Stimulated activated CD8-positive, alpha-beta memory T cell treated with anti-CD3 and anti-CD28 coated beads, Interleukin-4, amount 100 ng/mL, for 4 hours (primary cell): ENCODE measurements around the gene USP20.

ENCODE experiments used
- DNase-seq, 2 donors: peaks; one replicate each; pipeline ENCODE4 v3.0.0-alpha.2; 2020; ENCODE audit warnings: low read depth in 2 of 2, low spot score in 1 of 2

USP20 gene

DNA sequence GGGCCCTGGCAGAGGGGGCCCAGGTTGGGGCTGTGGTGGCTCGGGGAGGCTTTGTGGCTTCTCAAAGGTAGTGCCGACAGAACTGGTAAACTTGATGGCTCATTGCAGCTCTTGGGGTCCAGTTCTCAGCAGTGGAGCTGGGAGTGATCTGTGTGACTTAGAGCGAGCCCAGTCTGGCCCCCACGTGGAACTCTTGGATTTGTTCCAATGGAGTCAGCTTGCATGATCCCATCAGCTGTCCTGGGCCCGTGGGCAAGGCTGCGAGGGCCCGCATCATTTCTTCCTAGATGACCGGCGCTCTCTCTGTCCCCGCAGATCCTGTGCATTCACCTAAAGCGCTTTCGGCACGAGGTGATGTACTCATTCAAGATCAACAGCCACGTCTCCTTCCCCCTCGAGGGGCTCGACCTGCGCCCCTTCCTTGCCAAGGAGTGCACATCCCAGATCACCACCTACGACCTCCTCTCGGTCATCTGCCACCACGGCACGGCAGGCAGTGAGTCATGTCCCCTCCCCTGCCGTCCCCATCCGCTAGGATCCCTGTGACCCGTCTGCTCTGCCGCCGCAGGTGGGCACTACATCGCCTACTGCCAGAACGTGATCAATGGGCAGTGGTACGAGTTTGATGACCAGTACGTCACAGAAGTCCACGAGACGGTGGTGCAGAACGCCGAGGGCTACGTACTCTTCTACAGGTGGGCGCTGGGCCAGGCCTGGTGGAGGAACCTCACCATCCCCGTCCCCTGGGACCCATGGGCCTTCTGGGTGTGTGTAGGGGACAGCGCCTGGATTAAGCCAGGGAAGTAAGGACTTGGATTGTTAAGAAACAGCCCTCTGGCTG is 39.2 kb downstream of the USP20 start:
- DNase-seq, result no peak

DNA sequence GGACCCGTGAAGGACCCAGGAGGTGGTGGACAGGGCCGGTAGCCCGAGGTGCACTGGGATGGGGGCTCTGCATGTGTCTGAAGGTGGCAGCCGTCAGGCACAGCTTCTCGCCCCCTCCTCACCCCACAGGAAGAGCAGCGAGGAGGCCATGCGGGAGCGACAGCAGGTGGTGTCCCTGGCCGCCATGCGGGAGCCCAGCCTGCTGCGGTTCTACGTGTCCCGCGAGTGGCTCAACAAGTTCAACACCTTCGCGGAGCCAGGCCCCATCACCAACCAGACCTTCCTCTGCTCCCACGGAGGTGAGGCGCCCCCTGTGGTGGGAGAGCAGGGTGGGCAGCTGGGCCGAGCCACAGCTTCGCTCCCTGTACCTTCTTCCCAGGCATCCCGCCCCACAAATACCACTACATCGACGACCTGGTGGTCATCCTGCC is 39.9 kb downstream of the USP20 start:
- DNase-seq, result no peak

DNA sequence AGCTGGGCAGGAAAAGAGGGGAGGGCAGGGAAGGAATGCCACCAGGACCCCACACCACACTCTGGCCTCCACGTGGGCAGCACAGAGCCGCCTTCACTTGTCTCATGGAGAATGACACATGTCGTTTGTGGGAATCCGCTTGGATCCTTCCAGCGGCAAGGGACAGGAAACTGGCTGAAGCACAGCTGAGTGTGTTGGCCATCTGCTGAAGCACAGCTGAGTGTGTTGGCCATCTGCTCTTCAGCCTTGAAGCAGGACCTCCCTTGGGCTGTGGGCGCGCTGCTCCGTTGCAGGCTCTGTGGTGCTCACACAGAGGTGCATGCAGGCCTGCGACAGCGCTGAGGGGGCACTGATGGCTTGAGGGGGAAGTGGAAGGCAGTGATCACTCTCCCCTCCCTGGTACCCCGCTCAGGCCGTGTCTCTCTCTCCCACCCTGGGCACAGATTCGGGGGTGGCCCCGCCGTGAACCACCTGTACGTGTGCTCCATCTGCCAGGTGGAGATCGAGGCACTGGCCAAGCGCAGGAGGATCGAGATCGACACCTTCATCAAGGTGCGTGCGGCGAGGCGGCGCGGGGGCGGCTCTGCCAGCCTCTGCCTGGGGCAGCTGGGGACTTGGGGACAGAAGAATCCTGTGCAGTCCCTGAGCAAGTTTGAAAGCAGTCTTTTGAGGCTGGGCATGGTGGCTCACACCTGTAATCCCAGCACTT is 40.6 kb downstream of the USP20 start:
- DNase-seq, result no peak

DNA sequence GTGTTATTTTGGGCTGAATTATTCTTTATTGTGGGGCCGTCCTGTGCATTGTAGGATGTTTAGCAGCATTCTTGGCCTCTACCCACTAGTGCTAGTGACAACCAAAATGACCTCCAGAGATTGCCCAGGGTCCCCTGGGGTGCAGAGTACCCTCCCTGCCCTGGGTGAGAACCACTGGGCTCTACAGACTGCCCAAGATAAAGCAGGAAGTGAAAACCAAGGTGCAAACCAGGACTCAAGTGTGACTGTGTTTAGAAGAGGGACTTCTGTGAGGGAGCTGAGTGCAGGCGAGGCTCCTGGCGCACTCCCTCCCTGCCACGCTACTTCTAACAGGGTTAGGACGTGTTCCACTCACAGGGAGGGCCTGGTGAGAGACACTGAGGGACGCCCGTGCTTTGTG is 41.6 kb downstream of the USP20 start:
- DNase-seq, result no peak

DNA sequence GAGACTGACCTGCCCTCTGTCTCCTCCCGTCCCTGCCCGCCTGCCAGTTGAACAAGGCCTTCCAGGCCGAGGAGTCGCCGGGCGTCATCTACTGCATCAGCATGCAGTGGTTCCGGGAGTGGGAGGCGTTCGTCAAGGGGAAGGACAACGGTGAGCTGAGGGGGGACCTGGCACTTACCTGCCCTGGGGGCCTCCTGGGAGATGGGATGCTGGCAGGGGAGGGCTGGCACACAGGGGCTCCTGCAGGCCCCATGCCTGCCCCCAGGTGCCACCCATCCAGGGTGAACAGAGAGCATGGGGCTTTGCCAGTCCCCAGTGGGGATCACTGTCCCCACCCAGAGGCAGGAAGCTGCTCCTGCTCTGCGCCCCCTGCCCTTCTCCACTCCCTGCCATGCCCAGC is 43.0 kb downstream of the USP20 start:
- no peak for DNase-seq

DNA sequence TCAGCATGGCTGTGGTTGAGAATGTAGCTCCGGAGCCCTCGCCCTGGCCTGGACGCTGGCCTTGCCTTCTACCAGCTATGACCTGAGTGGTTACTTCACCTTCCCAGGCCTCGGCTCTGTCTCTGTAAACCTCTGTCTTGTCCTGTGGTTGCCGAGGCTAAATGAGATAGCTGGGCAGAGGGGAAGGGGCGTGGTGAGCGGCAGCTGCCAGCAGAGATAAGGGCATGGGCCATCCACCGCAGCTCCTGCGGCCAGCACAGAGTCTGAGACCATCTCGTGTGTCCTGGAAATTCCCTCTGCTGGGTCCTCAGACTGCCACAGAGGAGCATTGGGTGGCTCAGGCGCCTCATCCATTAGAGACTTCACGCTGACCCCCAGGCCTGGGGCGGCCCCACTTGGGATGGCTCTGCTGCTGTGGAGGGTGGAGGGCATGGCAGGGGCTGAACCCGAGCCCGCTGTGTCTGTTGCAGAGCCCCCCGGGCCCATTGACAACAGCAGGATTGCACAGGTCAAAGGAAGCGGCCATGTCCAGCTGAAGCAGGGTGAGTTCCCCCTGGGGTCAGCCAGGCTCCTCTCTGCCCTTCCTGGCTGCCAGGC is 43.9 kb downstream of the USP20 start:
- DNase-seq, result no peak

DNA sequence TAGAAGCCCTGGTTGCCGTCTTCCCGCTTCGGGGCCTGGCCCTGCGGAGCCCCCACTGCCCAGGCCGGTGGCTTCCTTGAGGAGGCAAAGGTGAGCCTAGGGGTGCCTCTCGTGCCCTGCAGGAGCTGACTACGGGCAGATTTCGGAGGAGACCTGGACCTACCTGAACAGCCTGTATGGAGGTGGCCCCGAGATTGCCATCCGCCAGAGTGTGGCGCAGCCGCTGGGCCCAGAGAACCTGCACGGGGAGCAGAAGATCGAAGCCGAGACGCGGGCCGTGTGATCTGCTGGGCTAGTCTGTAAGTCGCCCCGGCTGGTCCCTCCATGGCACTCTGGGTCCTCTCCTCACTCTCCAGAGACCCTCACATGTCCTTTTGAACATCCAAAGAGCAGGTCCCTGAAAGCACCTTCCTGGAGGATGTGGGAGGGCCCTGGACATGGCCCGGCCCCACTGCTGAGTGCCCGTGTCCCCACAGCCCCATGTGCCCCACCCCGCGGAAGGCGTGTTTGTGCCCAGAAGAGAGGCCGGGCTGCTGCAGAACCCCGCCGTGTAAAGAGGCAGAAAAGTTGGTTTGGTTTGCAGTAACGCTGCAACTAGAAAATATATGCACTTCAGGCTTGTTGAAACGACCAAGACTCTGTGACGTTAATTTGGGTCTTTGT is 44.9 kb downstream of the USP20 start:
- no peak for DNase-seq

DNA sequence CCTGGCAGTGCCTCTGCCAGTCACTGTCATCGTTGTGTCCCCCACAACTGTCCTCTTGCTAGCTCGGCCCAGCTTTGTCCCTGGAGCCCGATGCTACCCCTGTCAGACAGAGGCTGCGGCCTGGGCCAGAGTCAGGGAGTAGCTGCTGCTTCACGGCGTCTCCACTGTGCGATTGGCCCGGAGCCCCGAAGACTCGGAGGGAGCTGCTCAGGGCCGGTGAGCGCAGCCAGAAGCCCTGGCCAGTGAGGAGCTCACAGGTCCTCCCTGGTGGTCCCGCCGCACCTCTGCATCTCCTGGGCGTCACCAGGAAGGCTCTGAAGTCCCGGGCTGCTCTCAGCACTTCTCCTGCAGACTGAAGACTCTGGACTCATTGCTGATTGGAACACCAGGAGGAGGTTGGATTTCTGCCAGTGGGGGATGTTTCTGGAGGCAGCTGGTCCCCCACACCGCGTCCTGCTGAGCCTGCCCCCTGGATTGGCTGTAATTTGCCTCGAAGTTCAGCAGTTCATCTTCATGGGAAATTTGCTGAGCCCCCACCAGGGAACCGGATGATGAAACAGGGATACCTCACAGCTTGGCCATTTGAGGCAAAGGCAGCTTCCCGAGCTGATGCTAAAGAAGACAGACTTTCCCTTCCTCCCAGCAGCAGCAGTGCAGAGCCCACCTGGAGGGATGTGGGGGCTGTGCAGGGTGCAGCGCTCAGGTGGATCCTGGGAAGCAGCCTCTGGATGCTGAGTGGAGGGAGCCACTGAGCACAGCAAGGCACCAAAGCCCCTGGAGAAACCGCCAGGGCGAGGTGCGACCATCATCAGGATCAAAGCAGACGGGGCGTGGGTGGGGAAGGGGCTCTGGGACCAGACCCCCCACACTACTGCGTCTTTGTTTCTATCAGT is 45.6 kb downstream of the USP20 start:
- DNase-seq, result no peak

DNA sequence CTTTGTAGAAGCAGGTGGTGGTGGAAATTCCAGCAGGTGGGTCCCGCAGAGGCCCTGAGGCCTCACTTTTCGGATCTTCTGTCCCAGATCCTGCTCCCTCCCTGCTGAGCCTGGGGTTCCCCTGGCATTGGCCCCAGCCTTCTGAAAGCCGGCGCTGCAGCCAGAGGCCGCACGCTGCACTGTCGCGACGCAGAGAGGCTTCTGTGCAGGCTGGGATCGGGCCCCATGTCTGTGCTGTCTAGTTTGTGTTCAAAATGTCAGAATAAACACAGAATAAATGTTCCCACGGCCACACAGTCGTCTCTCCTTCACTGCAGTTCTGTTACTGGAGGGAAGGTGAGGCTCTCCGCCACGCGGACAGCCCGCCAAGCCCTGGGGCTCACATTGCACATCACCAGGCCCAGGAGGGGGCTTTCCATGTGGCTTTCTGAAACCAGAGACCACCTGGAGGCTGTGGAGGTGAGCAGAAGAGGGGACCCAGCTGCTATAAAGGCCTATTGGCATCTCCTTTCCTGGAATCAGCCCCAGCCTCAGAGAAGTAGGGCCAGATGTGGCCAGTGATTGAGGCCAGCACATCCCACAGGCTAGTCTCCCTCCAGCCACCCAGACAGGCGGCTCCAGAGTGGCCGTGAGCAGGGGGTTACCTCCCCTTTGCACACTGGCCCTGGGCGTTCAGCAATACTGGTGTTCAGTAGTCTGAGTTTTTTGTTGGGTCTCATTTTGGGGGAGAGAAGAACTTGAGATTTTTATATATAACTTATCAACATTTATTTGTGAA is 46.5 kb downstream of the USP20 start:
- no peak for DNase-seq

DNA sequence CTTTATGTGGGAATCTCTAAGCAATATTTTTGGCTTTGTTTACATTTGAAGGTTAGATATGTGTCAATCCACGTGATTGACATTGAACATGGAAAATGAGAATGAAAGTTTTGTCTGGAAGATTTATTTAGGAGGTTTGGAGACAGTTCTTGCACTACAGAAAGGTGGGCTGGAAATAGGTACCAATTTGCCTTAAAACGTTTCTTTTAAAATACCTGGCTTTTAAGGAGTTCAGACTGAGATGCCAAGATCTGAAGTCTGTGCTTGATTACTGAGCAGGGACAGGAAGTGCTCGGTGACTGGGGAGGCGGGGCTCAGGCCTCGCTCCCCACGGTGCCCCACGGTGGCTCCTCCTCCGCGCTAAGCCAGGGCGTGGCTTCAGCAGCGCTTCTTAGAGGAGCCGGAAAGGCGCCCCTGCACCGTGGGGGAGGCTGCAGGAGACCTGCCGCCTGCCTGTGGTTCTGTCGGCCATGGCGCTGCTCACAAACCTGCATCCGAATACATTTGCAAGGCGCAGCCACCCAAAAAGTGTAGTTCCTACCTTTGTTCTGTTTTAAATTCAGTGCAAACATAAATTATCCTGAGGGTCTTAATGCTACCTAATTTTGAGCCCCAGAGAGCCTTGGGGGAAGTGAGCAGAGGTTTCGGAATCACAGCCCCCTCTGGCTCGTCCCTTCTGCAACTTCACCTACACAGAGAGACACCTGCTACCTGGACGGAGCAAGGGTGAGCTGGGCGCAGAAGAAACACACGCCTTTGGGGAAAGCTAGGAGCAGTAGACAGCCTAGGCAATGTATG is 49.2 kb downstream of the USP20 start:
- DNase-seq, result peak; percentile 89 to 90

DNA sequence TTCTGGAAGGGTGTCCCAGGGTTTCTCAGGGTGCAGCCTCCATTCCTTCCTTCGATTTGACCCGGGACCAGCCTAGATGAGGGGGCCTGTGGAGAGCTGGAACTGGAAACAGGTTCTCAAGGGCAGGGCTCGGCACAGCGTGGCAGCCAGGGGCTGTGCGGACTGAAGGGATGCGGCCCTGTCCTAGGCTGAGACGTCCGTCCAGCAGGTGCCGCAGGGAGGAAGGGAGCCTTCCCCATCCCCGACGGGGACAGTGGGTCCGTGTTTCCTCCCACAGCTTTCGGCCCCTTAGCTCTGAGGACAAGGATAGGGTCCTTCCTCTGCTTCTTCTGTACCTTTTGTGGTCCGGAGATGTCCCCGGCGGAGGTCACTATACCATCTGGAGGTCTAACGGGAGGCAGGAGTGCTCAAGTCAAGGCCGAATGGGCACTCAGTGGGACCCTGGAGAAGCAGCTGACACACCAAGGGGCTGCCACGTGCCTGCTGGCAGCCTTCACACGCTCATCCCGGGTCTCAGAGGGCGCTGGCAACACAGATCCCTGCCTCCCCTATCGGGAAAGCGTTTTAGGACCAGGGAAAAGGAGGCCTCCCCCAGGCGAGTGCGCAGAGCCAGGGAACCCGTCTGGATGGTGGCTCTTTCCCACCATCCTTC is 49.9 kb downstream of the USP20 start:
- DNase-seq, result no peak

DNA sequence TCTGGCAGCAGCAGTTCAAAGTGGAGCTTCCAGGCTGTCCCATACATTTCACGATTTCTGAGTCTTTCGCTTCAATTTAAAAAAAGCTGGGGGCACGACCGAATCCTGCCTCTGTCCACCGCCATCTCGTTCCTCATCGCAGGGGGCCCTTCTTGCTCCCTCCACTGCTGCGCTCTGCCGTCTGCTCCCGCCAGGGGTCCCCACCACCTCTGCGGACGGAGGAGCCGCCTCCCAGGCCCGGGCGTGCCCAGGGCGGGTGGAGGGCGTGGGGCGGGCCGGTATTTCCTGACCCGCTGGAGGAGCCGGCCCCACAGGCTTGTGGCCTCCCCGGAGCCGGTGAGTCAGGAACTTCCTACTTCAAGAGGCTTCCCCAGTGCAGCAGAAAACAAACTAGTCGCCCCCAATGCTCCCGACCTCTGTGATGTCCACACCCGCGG is 50.4 kb downstream of the USP20 start:
- peak; percentile 69 to 89 for DNase-seq

DNA sequence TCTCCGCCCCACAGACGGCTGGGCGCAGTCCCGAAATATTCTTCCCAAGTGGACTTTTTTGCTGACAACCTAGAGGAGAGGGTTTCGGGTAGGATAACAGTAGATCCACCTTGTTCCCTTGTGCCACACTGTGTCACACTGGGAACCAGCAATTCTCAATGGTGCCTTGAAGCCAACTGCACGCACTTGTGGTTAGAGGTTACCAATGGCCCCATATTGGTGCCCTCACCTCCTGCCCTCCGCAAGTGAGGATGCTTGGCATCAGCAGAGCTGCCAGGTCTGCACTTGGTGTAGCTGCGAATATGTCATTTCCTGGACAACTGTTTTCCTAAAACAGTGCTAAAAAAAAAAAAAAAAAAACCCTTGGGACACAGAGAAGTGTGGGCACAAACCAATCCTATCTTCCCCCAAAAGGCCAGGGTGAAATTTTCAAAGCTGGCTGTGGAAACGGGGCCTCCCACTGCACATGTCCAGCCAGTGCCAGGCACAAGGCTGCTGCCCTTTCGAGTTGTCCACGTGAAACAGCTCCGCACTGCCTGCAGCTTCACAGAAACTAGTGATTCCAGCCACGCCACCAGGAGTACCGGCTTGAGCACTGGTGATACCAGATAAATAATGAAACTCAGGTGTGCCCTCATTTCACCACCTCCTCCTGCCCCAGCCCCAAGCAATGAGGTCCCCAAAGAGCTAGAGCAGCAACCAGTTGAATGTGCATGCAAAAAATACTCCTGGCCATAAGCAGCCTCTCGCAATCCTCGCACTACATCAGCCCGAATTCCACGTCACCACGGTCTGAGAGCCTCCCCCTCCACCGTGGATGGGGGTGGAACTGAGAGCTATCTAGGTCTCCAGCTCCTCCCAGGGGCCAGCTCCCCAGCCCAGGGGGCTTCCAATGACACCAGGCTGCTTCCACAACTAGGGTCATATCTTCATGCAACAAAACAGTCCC is 51.2 kb downstream of the USP20 start:
- DNase-seq, result no peak

DNA sequence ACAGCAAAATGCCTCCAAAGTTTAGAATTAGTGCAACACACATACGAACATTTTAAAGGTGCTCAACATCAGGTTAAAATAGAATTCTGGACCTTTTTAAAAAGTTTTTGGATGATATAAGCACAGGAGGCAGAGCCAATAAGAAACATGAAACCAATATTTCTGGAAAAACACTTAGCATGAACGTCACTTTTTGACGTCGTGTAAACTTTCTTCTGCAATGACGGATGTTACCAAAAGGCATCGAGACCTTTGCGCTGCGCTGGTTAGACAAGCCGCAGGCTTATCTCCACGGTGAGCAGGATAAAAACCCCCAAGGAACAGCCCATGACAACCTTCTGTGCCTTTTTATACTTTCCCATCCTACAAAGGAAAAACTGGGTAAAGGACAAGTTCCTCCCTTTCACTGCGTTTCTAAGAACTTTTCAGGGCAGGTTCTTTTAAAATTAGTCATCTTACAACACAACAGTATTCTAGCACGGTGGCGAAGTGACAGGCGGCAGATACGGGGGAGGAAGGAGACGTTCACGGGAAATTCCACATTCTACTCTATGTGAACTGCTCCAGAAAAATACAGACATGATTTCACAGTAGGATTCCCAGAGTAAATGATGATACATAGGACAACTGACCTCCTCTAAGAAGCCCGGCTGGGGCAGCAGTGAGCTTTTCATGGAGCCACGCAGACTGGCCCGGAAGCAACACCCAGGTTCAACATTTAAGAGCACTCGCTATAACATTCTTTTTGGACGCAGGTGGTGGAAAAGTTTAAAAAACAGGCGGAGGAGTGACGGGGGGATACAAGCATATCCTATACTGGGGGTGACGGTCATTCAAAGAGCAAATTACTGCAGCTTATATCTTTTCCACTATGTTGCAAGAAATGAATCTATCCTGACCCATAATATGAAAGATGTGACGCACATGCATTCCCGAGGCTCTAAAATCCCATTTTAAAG is 52.4 kb downstream of the USP20 start:
- peak in 1 of 2 donors; percentile 36 for DNase-seq

DNA sequence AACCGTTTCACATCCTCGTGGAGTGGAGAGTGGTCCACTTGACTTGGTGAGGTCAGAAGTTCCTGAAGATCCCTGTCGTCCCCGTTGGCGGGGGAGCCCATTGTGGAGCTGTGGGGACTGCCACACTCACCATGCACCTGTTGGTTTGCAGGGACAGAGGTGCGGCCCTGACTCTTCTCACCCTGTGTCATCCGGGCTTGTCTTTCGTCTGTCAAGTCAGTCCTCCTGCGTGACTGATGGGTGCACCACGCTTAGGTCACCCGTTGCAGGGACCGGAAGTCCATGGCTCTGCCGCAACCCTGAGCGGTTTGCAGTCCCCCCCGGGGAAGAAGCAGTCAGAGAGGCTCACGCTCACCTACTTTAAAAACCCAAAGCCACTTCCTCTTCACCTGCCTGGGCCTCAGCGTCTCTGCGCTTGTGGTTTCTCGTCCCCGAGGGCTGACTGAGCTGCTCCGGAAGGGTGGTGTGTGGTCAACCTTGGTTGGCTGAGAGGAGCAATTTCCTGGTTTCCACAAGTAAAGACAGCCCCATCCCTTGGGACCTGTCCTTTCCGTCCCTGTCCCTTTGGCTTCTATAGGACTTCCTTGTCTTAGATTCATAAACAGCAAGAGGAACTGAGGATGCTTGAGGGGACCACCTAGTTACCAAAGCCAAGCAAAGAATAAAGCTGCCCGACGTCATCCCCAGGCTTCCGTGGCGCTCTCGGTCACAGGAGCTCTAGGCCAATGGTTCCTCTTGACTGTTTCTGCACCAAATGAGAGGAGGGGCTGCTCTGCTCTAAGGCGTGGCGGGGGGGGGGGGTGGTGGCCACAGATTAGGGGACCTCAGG is 53.2 kb downstream of the USP20 start:
- peak; percentile 68 to 88 for DNase-seq
